ENCODE data around the gene POLRMT.
"Not testable (repeated sequence)": the region's sequence is repeated elsewhere in the genome, so short reads cannot be mapped to it uniquely, and the experiment has no call there.

The POLRMT gene

GRCh38 chr19:612941-613340 is 20.4 kb downstream of the POLRMT start:
- no peak for TF ChIP-seq POU2F2 (IDR thresholded peaks at IDR 0.05; ENCODE audit: low read depth, low read length)
- TF ChIP-seq TAF1 (IDR thresholded peaks at IDR 0.05; ENCODE audit: low read depth, low read length) = no peak
- TF ChIP-seq PAX5 (IDR thresholded peaks at IDR 0.05; ENCODE audit: insufficient read depth, low read length, severe bottlenecking) = no peak
- TF ChIP-seq SPI1 (IDR thresholded peaks at IDR 0.05; ENCODE audit: low read depth, low read length) = no peak
- TF ChIP-seq POLR2AphosphoS5 (IDR thresholded peaks at IDR 0.05; ENCODE audit: low read depth, low read length) = no peak
- TF ChIP-seq POLR2A (IDR thresholded peaks at IDR 0.05; ENCODE audit: low read depth, low read length) = no peak
- DNase-seq (ENCODE audit: insufficient read length, low spot score) (no peak), FAIRE-seq (no peak)

- no peak for FAIRE-seq
- no peak for DNase-seq (ENCODE audit: insufficient read length, low spot score)
- no peak for TF ChIP-seq POU2F2 (IDR thresholded peaks at IDR 0.05; ENCODE audit: low read depth, low read length)
- no peak for TF ChIP-seq POLR2AphosphoS5 (IDR thresholded peaks at IDR 0.05; ENCODE audit: low read depth, low read length)
- no peak for TF ChIP-seq PAX5 (IDR thresholded peaks at IDR 0.05; ENCODE audit: insufficient read depth, low read length, severe bottlenecking)
- TF ChIP-seq POLR2A (IDR thresholded peaks at IDR 0.05; ENCODE audit: low read depth, low read length) = no peak
- TF ChIP-seq SPI1 (IDR thresholded peaks at IDR 0.05; ENCODE audit: low read depth, low read length) = no peak
- TF ChIP-seq TAF1 (IDR thresholded peaks at IDR 0.05; ENCODE audit: low read depth, low read length) = no peak
Measured at GRCh38 chr19:611481-611868, 21.9 kb downstream of the POLRMT start.

GRCh38 chr19:610801-611480 is 22.4 kb downstream of the POLRMT start:
- FAIRE-seq = peak; percentile 94
- TF ChIP-seq POLR2AphosphoS5 (IDR thresholded peaks at IDR 0.05; ENCODE audit: low read depth, low read length) = no peak
- no peak for TF ChIP-seq POLR2A (IDR thresholded peaks at IDR 0.05; ENCODE audit: low read depth, low read length)
- no peak for TF ChIP-seq SPI1 (IDR thresholded peaks at IDR 0.05; ENCODE audit: low read depth, low read length)
- TF ChIP-seq POU2F2 (IDR thresholded peaks at IDR 0.05; ENCODE audit: low read depth, low read length) = no peak
- no peak for TF ChIP-seq TAF1 (IDR thresholded peaks at IDR 0.05; ENCODE audit: low read depth, low read length)
- TF ChIP-seq PAX5 (IDR thresholded peaks at IDR 0.05; ENCODE audit: insufficient read depth, low read length, severe bottlenecking) = no peak
- peak; percentile 78 for DNase-seq (ENCODE audit: insufficient read length, low spot score)

GRCh38 chr19:610071-610800 is 23.1 kb downstream of the POLRMT start:
- DNase-seq (ENCODE audit: insufficient read length, low spot score) (no peak), FAIRE-seq (no peak)
- TF ChIP-seq SPI1 (IDR thresholded peaks at IDR 0.05; ENCODE audit: low read depth, low read length) (no peak), POLR2AphosphoS5 (IDR thresholded peaks at IDR 0.05; ENCODE audit: low read depth, low read length) (no peak), TAF1 (IDR thresholded peaks at IDR 0.05; ENCODE audit: low read depth, low read length) (no peak), POU2F2 (IDR thresholded peaks at IDR 0.05; ENCODE audit: low read depth, low read length) (no peak), PAX5 (IDR thresholded peaks at IDR 0.05; ENCODE audit: insufficient read depth, low read length, severe bottlenecking) (no peak), POLR2A (IDR thresholded peaks at IDR 0.05; ENCODE audit: low read depth, low read length) (no peak)

- DNase-seq (ENCODE audit: insufficient read length, low spot score) (no peak), FAIRE-seq (no peak)
- TF ChIP-seq POLR2AphosphoS5 (IDR thresholded peaks at IDR 0.05; ENCODE audit: low read depth, low read length) (no peak), POU2F2 (IDR thresholded peaks at IDR 0.05; ENCODE audit: low read depth, low read length) (no peak), PAX5 (IDR thresholded peaks at IDR 0.05; ENCODE audit: insufficient read depth, low read length, severe bottlenecking) (no peak), SPI1 (IDR thresholded peaks at IDR 0.05; ENCODE audit: low read depth, low read length) (no peak), POLR2A (IDR thresholded peaks at IDR 0.05; ENCODE audit: low read depth, low read length) (no peak), TAF1 (IDR thresholded peaks at IDR 0.05; ENCODE audit: low read depth, low read length) (no peak)
Measured at GRCh38 chr19:609004-609346, 24.4 kb downstream of the POLRMT start.

- FAIRE-seq (no peak), DNase-seq (ENCODE audit: insufficient read length, low spot score) (no peak)
- TF ChIP-seq TAF1 (IDR thresholded peaks at IDR 0.05; ENCODE audit: low read depth, low read length) (no peak), POU2F2 (IDR thresholded peaks at IDR 0.05; ENCODE audit: low read depth, low read length) (no peak), POLR2AphosphoS5 (IDR thresholded peaks at IDR 0.05; ENCODE audit: low read depth, low read length) (no peak), SPI1 (IDR thresholded peaks at IDR 0.05; ENCODE audit: low read depth, low read length) (no peak), PAX5 (IDR thresholded peaks at IDR 0.05; ENCODE audit: insufficient read depth, low read length, severe bottlenecking) (no peak), POLR2A (IDR thresholded peaks at IDR 0.05; ENCODE audit: low read depth, low read length) (no peak)
Measured at GRCh38 chr19:608155-609003, 25.0 kb downstream of the POLRMT start.

GRCh38 chr19:607301-608154 is 25.8 kb downstream of the POLRMT start:
- no peak for TF ChIP-seq SPI1 (IDR thresholded peaks at IDR 0.05; ENCODE audit: low read depth, low read length)
- TF ChIP-seq TAF1 (IDR thresholded peaks at IDR 0.05; ENCODE audit: low read depth, low read length) = no peak
- TF ChIP-seq POU2F2 (IDR thresholded peaks at IDR 0.05; ENCODE audit: low read depth, low read length) = no peak
- no peak for TF ChIP-seq POLR2A (IDR thresholded peaks at IDR 0.05; ENCODE audit: low read depth, low read length)
- no peak for TF ChIP-seq POLR2AphosphoS5 (IDR thresholded peaks at IDR 0.05; ENCODE audit: low read depth, low read length)
- no peak for TF ChIP-seq PAX5 (IDR thresholded peaks at IDR 0.05; ENCODE audit: insufficient read depth, low read length, severe bottlenecking)
- DNase-seq (ENCODE audit: insufficient read length, low spot score) = no peak
- no peak for FAIRE-seq

GRCh38 chr19:605061-605971 is 28.0 kb downstream of the POLRMT start:
- not testable (repeated sequence) for FAIRE-seq; DNase-seq (ENCODE audit: insufficient read length, low spot score)
